Peyer's patch (tissue), 4 donors: ENCODE measurements around the gene TLL2.

Source experiments
- CTCF ChIP-seq, 6 experiments: fragments of 450-650 bp in 4 of 6; fragments of 200-600 bp in 2 of 6; sonication (generic) in 1 of 6; IDR thresholded peaks; one replicate each; pipeline ENCODE4 v1.5.1; 2017 to 2019; ENCODE audit warnings: antibody characterized with exemption in 6 of 6, mild to moderate bottlenecking in 3 of 6, moderate library complexity in 1 of 6
- POLR2A ChIP-seq, 2 donors: fragments of 450-650 bp; IDR thresholded peaks; one replicate each; pipeline ENCODE4 v1.5.1; 2017; ENCODE audit warnings: antibody characterized with exemption in 2 of 2, mild to moderate bottlenecking in 2 of 2, moderate library complexity in 2 of 2

GRCh38 chr10:96512524-96513304, 1.0 kb downstream of the TLL2 start:
- TF ChIP-seq CTCF (IDR thresholded peaks at IDR 0.05), result no peak
- TF ChIP-seq POLR2A (IDR thresholded peaks at IDR 0.05), result no peak
